Measurements from ENCODE around the gene TFB2M. TPM values are rescaled to one million over a fixed set of nuclear protein-coding genes. Genes with fewer than 3 reads are reported as not detected.

The TFB2M gene
- total and polyA plus RNA-seq, 2 donors (not counting 1 experiment from before 2014, with no cell fraction given): 8.8 to 11.6 TPM

GRCh38 chr1:246515390-246516005 lies 50.6 kb downstream of the TFB2M start:
- Histone ChIP-seq H3K27me3 (replicated peaks in 1 of 4; ENCODE audit: control extremely low read depth in 1 of 4, control insufficient read depth in 3 of 4, insufficient read depth in 4 of 4, low read length in 3 of 4) (no peaks in the 10 kb centered on the region), H3K9me3 (ENCODE audit: control extremely low read depth in 1 of 3, control insufficient read depth in 2 of 3, insufficient read depth in 1 of 3, low read length in 2 of 3) (peaks cover 0 to 68% (median 18%) of the 10 kb centered on the region in 3 donors), H3K9ac (ENCODE audit: low read length) (no peak overlapping the region), H3K27ac (ENCODE audit: low read length in 2 of 2) (no peak overlapping the region), H3K4me1 (ENCODE audit: control insufficient read depth in 2 of 2, insufficient read depth in 2 of 2, low read length in 2 of 2) (no peaks in the 10 kb centered on the region), H3K4me3 (ENCODE audit: control extremely low read depth in 1 of 5, extremely low read depth in 1 of 5, insufficient read depth in 1 of 5, low read depth in 2 of 5, low read length in 4 of 5) (no peak overlapping the region), H3K36me3 (replicated peaks in 1 of 2; ENCODE audit: control extremely low read depth in 1 of 2, control insufficient read depth in 1 of 2, extremely low read depth in 1 of 2, insufficient read depth in 2 of 2, low read length in 1 of 2) (no peaks in the 10 kb centered on the region), H3K79me2 (ENCODE audit: control insufficient read depth, insufficient read depth, low read length) (no peaks in the 10 kb centered on the region), H3K4me2 (replicated peaks; ENCODE audit: low read depth, low read length, poor library complexity, severe bottlenecking) (no peak overlapping the region), H4K20me1 (ENCODE audit: control insufficient read depth, insufficient read depth, low read length, poor library complexity, severe bottlenecking) (no peaks in the 10 kb centered on the region), H2AFZ (ENCODE audit: insufficient read depth, low read depth, low read length, poor library complexity, severe bottlenecking) (no peak overlapping the region)
- intact Hi-C loops (cut with micrococcal nuclease): no loop called here
- no CpG with 5 or more reads among the region's 3 CpGs for WGBS (ENCODE audit: insufficient coverage)
- Mint-ChIP-seq H3K27ac (no peak overlapping the region), H3K4me3 (no peak overlapping the region), H3K27me3 (no peaks in the 10 kb centered on the region), H3K9me3 (ENCODE audit: insufficient read depth) (peaks cover 11% of the 10 kb centered on the region), H3K4me1 (no peaks in the 10 kb centered on the region)
- DNase-seq (no peak), ATAC-seq (ENCODE audit: low read depth) (no peak)
- TF ChIP-seq EZH2 (IDR thresholded peaks at IDR 0.05; ENCODE audit: borderline replicate concordance, insufficient read depth, low read depth, low read length, poor library complexity, severe bottlenecking): no peak
- TF ChIP-seq CTCF (IDR thresholded peaks at IDR 0.05): no peak
- ChIA-PET CTCF (no interaction called here), POLR2A (no interaction called here)

GRCh38 chr1:246513619-246514343 lies 52.3 kb downstream of the TFB2M start:
- Mint-ChIP-seq H3K27me3 (no peaks in the 10 kb centered on the region), H3K4me1 (no peaks in the 10 kb centered on the region), H3K4me3 (no peak overlapping the region), H3K9me3 (ENCODE audit: insufficient read depth) (peaks cover 11% of the 10 kb centered on the region), H3K27ac (no peak overlapping the region)
- Histone ChIP-seq H3K36me3 (replicated peaks in 1 of 2; ENCODE audit: control extremely low read depth in 1 of 2, control insufficient read depth in 1 of 2, extremely low read depth in 1 of 2, insufficient read depth in 2 of 2, low read length in 1 of 2) (no peaks in the 10 kb centered on the region), H4K20me1 (ENCODE audit: control insufficient read depth, insufficient read depth, low read length, poor library complexity, severe bottlenecking) (no peaks in the 10 kb centered on the region), H3K27me3 (replicated peaks in 1 of 4; ENCODE audit: control extremely low read depth in 1 of 4, control insufficient read depth in 3 of 4, insufficient read depth in 4 of 4, low read length in 3 of 4) (no peaks in the 10 kb centered on the region), H3K79me2 (ENCODE audit: control insufficient read depth, insufficient read depth, low read length) (no peaks in the 10 kb centered on the region), H3K4me3 (ENCODE audit: control extremely low read depth in 1 of 5, extremely low read depth in 1 of 5, insufficient read depth in 1 of 5, low read depth in 2 of 5, low read length in 4 of 5) (no peak overlapping the region), H3K9me3 (ENCODE audit: control extremely low read depth in 1 of 3, control insufficient read depth in 2 of 3, insufficient read depth in 1 of 3, low read length in 2 of 3) (peaks cover 0 to 56% (median 18%) of the 10 kb centered on the region in 3 donors), H3K4me1 (ENCODE audit: control insufficient read depth in 2 of 2, insufficient read depth in 2 of 2, low read length in 2 of 2) (no peaks in the 10 kb centered on the region), H3K4me2 (replicated peaks; ENCODE audit: low read depth, low read length, poor library complexity, severe bottlenecking) (no peak overlapping the region), H2AFZ (ENCODE audit: insufficient read depth, low read depth, low read length, poor library complexity, severe bottlenecking) (no peak overlapping the region), H3K9ac (ENCODE audit: low read length) (no peak overlapping the region), H3K27ac (ENCODE audit: low read length in 2 of 2) (no peak overlapping the region)
- intact Hi-C loops (cut with micrococcal nuclease): no loop called here
- ChIA-PET POLR2A (interaction anchor here (0.6 kb wide), 1 partner anchor 35 kb away, joined by 9 read pairs; no protein-coding TSS in a partner anchor), CTCF (no interaction called here)
- ATAC-seq (ENCODE audit: low read depth) (no peak), DNase-seq (no peak)
- WGBS (ENCODE audit: insufficient coverage): 96% methylated on average over 7 of the region's 7 CpGs
- TF ChIP-seq EZH2 (IDR thresholded peaks at IDR 0.05; ENCODE audit: borderline replicate concordance, insufficient read depth, low read depth, low read length, poor library complexity, severe bottlenecking) (no peak), CTCF (IDR thresholded peaks at IDR 0.05) (no peak)

Data from B cell (primary cell).